Choroid plexus epithelial cell (primary cell): ENCODE measurements around the gene GNG3.
"Not testable (repeated sequence)": the region's sequence is repeated elsewhere in the genome, so short reads cannot be mapped to it uniquely, and the experiment has no call there.

Experiments used
- DNase-seq: peaks from one replicate; pipeline ENCODE4 v3.0.0-alpha.2; 2010; ENCODE audit warnings: low read depth
- H3K4me3 ChIP-seq: 2 replicates; pipeline ENCODE4 v1.5.1; 2011; ENCODE audit warnings: low read depth, mild to moderate bottlenecking, control low read depth, low read length, moderate library complexity
- CTCF ChIP-seq: conservative IDR thresholded peaks from 2 replicates; pipeline ENCODE4 v1.5.1; 2011; ENCODE audit warnings: low read depth, mild to moderate bottlenecking, control low read depth, inconsistent platforms, low read length, moderate library complexity

The GNG3 gene

GRCh38 chr11:62669420-62670161, 37.9 kb upstream of the GNG3 start:
- DNase-seq, result no peak
- no peak overlapping the region for H3K4me3 ChIP-seq
- TF ChIP-seq CTCF, result no peak

- TF ChIP-seq CTCF, result no peak
- no peak for DNase-seq
- peak overlapping the region; percentile 72 for H3K4me3 ChIP-seq
Measured at GRCh38 chr11:62671236-62671607, 36.3 kb upstream of the GNG3 start.

GRCh38 chr11:62671608-62672389, 35.7 kb upstream of the GNG3 start, which contains the start of the genes LBHD1 and UQCC3:
Gene LBHD1, minus strand, starts transcription at chr11:62672267. Its CDS starts 2,236 bp downstream, at chr11:62670031.
Gene UQCC3, plus strand, starts transcription at chr11:62671673. Its CDS starts 73 bp downstream, at chr11:62671746.
- DNase-seq, result peak; percentile 90
- H3K4me3 ChIP-seq, result peak within 1 kb of the TSS; percentile 72
- no peak for TF ChIP-seq CTCF

- no peak overlapping the region for H3K4me3 ChIP-seq
- no peak for DNase-seq
- TF ChIP-seq CTCF, result no peak
Measured at GRCh38 chr11:62673196-62673525, 34.3 kb upstream of the GNG3 start.

- not testable (repeated sequence) for DNase-seq, H3K4me3 ChIP-seq
Measured at GRCh38 chr11:62675415-62675814, 32.1 kb upstream of the GNG3 start.

GRCh38 chr11:62676698-62677097, 30.8 kb upstream of the GNG3 start:
- TF ChIP-seq CTCF, result peak; percentile 25
- no peak overlapping the region for H3K4me3 ChIP-seq
- DNase-seq, result no peak

GRCh38 chr11:62677156-62677555, 30.3 kb upstream of the GNG3 start:
- no peak for TF ChIP-seq CTCF
- no peak for DNase-seq
- peak overlapping the region; percentile 5 for H3K4me3 ChIP-seq
